GM19239 (cell line): ENCODE measurements around the gene KCTD15.
"Not testable (repeated sequence)": the region's sequence is repeated elsewhere in the genome, so short reads cannot be mapped to it uniquely, and the experiment has no call there.

ENCODE experiments used
- DNase-seq: peaks from one replicate; pipeline ENCODE4 v3.0.0; 2011; ENCODE audit warnings: low spot score; ENCODE audit not compliant: insufficient read length
- FAIRE-seq: peaks from 2 replicates; lab custom pipeline; 2011; peaks lifted over from hg19 to GRCh38; lab: Jason Lieb, UNC

Gene KCTD15

GRCh38 chr19:33812388-33813330, 16.0 kb downstream of the KCTD15 start:
- FAIRE-seq, result no peak

GRCh38 chr19:33813391-33814101, 16.9 kb downstream of the KCTD15 start:
- no peak for FAIRE-seq

More at GRCh38 chr19:33812388-33813330, 16.0 kb downstream of the KCTD15 start:
- no peak for DNase-seq

GRCh38 chr19:33814181-33815165, 17.8 kb downstream of the KCTD15 start:
- FAIRE-seq, result no peak

More at GRCh38 chr19:33813391-33814101, 16.9 kb downstream of the KCTD15 start:
- no peak for DNase-seq

DNA sequence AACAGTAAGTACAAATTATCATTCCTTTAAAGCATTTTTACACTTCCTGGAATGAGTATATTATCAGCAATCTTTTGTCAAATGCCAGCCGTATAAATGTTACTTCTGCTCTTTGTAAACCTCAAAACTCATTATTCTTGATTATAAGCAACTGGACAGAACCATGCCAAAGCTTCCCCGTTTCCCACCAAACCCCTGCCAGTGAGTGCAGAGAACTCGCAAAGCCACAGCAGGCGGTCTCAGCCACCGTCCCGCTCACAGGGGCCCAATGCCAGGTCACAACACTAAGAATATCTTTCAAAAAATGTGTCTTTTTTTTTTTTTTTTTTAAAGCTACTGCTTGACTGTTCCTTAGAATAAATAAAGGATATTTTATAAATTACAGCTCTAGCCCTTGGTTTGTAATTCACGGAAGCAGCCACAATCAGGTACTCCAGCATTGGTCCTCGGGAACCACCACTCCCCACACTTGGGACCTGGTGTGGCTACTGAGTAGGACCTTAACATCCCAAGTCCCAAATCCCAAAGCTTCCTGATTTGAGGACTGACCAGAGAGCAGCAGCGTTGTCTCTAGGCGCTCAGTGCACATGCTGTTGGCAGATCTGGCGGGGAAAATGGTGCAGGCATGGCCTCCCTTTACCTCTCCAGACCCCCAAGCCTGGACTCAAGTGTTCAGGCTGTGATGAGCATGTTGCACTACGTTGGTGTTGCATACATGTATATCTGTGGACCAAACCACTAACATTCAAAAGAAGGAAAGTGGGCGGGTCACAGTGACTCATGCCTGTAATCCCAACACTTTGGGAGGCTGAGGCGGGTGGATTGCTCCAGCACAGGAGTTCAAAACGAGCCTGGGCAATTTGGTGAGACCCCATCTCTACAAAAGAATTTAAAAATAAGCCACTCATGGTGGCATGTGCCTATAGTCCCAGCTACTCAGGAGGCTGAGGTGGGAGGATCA, 19.0 kb downstream of the KCTD15 start:
- no peak for FAIRE-seq
- no peak for DNase-seq

More at GRCh38 chr19:33814181-33815165, 17.8 kb downstream of the KCTD15 start:
- DNase-seq, result no peak

DNA sequence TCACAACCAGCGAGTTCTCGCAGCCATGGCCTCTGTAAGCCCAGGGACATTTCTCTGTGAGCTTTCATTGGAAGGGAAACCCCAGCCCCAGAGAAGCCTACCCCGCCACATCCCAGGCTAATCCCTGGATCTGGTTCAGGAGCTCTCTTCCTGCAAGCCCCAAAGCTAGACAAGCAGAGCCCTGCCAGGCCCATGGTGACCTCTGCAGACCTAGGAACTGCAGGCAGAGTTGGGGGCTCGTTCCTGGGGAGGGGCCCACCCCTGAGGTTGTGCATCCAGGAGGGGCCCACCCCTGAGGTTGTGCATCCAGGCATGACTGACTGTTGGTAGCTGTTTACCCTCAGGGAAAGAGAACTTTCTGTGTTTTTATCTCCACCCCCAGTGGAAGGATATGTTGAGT, 21.7 kb downstream of the KCTD15 start:
- FAIRE-seq, result no peak
- no peak for DNase-seq

DNA sequence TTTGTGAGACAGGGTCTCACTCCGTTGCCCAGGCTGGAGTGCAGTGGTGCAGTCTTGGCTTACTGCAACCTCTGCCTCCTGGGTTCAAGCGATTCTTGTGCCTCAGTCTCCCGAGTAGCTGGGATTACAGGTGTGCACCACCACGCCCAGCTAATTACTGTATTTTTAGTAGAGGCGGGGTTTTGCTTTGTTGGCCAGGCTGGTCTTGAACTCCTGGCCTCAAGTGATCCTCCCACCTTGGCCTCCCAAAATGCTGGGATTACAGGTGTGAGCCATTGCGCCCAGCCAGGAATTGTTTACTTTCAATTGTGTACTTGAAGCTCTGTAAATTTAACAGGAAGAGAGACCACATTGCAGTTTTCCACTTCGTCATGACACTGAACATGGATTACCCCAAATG, 22.4 kb downstream of the KCTD15 start:
- FAIRE-seq, DNase-seq: not testable (repeated sequence)

GRCh38 chr19:33819506-33819879, 22.8 kb downstream of the KCTD15 start:
- FAIRE-seq, result no peak

DNA sequence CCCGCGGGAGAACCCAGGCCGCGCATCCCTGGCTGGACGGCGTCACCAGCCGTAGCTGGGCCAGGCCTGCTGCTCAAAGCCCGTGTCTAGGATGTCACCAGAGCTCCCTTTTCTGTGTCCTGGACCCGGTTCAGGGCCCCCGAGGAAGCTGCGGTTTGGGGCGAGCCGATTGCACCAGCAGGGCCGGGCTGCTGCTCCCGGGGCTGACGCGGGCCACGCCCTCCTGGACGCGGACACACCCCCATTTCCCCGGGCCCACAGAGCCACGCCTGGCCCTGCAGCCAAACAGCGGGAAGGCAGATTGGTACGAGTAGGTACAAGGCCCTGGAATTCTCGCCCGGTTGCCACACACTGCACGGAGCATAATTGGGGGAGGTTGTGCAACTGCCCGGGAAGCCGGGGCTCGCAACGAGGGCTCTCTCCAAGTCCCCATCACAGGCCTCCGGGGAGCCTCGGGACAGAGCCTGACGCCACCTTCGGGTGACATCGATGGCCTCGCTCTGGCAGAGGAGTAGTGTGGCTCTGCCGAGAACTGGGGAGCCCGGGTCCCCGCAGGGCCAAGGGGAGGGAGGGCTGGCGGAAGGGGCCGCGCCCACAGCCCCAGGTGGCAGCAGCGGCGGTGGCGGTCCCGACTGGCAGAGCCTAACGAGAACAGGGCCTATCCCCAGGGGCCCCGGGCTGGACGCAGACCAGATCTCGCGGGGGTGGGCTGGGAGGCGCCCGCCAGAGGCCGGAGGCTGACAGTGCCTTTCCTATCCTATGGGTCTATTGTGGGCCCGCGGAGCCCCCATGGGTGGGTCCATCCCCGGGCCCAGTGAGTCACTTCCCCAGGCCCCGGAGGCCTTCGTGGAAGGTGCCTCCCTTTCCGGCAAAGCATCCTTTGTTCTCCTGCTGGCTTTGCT, 23.5 kb downstream of the KCTD15 start:
- no peak for DNase-seq
- FAIRE-seq, result no peak

More at GRCh38 chr19:33819506-33819879, 22.8 kb downstream of the KCTD15 start:
- DNase-seq, result no peak

- DNase-seq (no peak), FAIRE-seq (no peak)
These were observed 25.2 kb downstream of the KCTD15 start for GRCh38 chr19:33821871-33822270.

- DNase-seq, result no peak
- FAIRE-seq, result no peak
These were observed 26.7 kb downstream of the KCTD15 start for GRCh38 chr19:33823341-33823740.

- no peak for FAIRE-seq
- no peak for DNase-seq
These were observed 28.9 kb downstream of the KCTD15 start for GRCh38 chr19:33825556-33825955.

DNA sequence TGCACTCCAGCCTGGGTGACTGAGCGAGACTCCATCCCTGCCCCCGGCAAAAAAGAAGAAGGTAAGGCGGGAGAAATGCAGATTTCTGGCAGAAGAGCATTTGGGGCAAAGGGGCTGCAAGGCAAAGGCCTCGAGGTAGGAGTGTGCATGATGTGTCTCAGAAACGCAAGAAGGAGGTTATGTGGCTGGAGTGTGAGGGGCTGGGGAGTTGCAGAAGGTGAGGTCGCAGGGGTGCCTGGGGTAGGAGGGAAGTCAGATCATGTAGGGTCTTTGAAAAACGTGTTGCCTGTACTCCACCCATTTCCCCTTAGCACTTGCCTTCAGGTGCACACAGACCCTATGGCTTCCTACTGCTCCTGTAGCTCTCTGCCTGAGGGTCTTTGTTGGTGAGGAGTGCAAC, 29.9 kb downstream of the KCTD15 start:
- FAIRE-seq, result no peak

GRCh38 chr19:33828266-33829075, 31.8 kb downstream of the KCTD15 start:
- FAIRE-seq (no peak), DNase-seq (no peak)

More for the DNA sequence above, 29.9 kb downstream of the KCTD15 start:
- DNase-seq, result no peak

DNA sequence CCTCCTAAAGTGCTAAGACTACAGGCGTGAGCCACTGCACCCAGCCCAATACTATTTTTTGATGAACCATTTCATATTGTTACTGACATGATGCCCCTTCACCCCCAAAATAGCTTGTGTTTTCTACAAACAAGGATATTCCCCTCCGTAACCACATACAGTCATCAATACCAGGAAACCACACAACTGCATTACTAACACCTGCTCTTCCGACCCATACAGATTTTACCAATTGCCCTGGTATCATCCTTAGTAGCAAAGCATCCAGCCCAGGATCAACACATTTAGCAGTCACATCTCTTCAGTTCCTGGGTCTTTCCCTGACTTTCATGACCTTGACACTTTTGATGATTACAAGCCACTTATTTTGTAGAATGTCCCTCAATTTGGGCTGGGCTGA, 33.6 kb downstream of the KCTD15 start:
- DNase-seq (no peak), FAIRE-seq (no peak)

DNA sequence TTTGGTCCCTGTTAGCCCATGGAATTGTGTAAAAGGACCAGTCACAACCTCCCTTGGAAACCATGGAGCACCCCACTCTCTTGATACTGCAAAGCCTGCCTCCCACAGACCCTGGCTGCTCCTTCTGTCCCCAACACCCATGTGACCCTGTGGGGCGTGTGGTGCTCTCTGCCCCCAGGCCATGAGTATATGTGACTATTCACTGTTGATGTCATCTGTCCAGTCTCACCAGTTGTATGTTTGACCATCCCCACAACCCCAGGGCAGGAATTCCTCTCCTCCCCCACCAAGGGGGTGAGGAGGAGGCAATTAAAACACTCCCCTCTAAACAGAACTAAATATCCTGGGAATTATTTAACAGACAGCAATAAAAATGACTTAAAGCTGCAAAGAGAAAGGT, 35.2 kb downstream of the KCTD15 start:
- FAIRE-seq (no peak), DNase-seq (no peak)

- DNase-seq (no peak), FAIRE-seq (no peak)
These were observed 36.0 kb downstream of the KCTD15 start for GRCh38 chr19:33832633-33833032.

GRCh38 chr19:33840382-33840781, 43.7 kb downstream of the KCTD15 start:
- DNase-seq, result no peak
- FAIRE-seq, result no peak
